ENCODE data around the gene FAM76A. TPM values are rescaled to one million over a fixed set of nuclear protein-coding genes. Genes with fewer than 3 reads are reported as not detected.

The FAM76A gene
- total RNA-seq, 1 donor from 2014 or later: 18.0 TPM

- no peak for ATAC-seq
- Histone ChIP-seq H3K27me3 (ENCODE audit: low read depth) (no peaks in the 10 kb centered on the region), H3K4me1 (no peaks in the 10 kb centered on the region), H3K9me3 (no peaks in the 10 kb centered on the region), H3K36me3 (no peaks in the 10 kb centered on the region), H3K4me3 (no peak overlapping the region), H3K27ac (no peak overlapping the region)
- no peak for DNase-seq
- intact Hi-C loops (cut with DNase I): no loop called here
- no peak for TF ChIP-seq CTCF (IDR thresholded peaks at IDR 0.05)
Measured at GRCh38 chr1:27716262-27716895, 9.4 kb upstream of the FAM76A start.

- intact Hi-C loops (cut with DNase I): no loop called here
- no peak for TF ChIP-seq CTCF (IDR thresholded peaks at IDR 0.05)
- no peaks in the 10 kb centered on the region for H3K36me3 ChIP-seq
- DNase-seq (no peak), ATAC-seq (no peak)
- no peaks in the 10 kb centered on the region for H3K9me3 ChIP-seq
- no peak overlapping the region for H3K4me3 ChIP-seq
- no peaks in the 10 kb centered on the region for H3K4me1 ChIP-seq
- no peak overlapping the region for H3K27ac ChIP-seq
- no peaks in the 10 kb centered on the region for H3K27me3 ChIP-seq (ENCODE audit: low read depth)
Measured at GRCh38 chr1:27719286-27720251, 6.2 kb upstream of the FAM76A start.

GRCh38 chr1:27724961-27725373, 794 bp upstream of the FAM76A start:
- peak overlapping the region; percentile 74 for H3K4me3 ChIP-seq
- H3K27ac ChIP-seq: peak overlapping the region; percentile 94
- H3K4me1 ChIP-seq: peaks cover 15% of the 10 kb centered on the region
- H3K36me3 ChIP-seq: peaks cover 23% of the 10 kb centered on the region
- intact Hi-C loops (cut with DNase I): no loop called here
- H3K9me3 ChIP-seq: no peaks in the 10 kb centered on the region
- no peak for TF ChIP-seq CTCF (IDR thresholded peaks at IDR 0.05)
- no peaks in the 10 kb centered on the region for H3K27me3 ChIP-seq (ENCODE audit: low read depth)
- DNase-seq: peak; percentile 60
- ATAC-seq: no peak

- no peaks in the 10 kb centered on the region for H3K9me3 ChIP-seq
- peak overlapping the region; percentile 94 for H3K27ac ChIP-seq
- peaks cover 15% of the 10 kb centered on the region for H3K4me1 ChIP-seq
- intact Hi-C loops (cut with DNase I): no loop called here
- DNase-seq: peak; percentile 80
- no peak for TF ChIP-seq CTCF (IDR thresholded peaks at IDR 0.05)
- peak; percentile 41 to 47 for ATAC-seq
- H3K36me3 ChIP-seq: peaks cover 33% of the 10 kb centered on the region
- H3K27me3 ChIP-seq (ENCODE audit: low read depth): no peaks in the 10 kb centered on the region
- peak overlapping the region; percentile 74 for H3K4me3 ChIP-seq
Measured at GRCh38 chr1:27726173-27727044, 648 bp downstream of the FAM76A start.

- no peak for TF ChIP-seq CTCF (IDR thresholded peaks at IDR 0.05)
- DNase-seq (no peak), ATAC-seq (no peak)
- no peaks in the 10 kb centered on the region for H3K9me3 ChIP-seq
- intact Hi-C loops (cut with DNase I): no loop called here
- H3K4me1 ChIP-seq: peaks cover 15% of the 10 kb centered on the region
- peaks cover 40% of the 10 kb centered on the region for H3K36me3 ChIP-seq
- no peaks in the 10 kb centered on the region for H3K27me3 ChIP-seq (ENCODE audit: low read depth)
- no peak overlapping the region for H3K27ac ChIP-seq
- peak overlapping the region; percentile 74 for H3K4me3 ChIP-seq
Measured at GRCh38 chr1:27727126-27727525, 1.4 kb downstream of the FAM76A start.
